RWPE2 (cell line): ENCODE data around the gene NECAB2.

ENCODE experiments used
- ATAC-seq: fragments of 200-7000 bp; cut with Tn5 transposase; 3 replicates; pipeline ENCODE4 v1.9.1; 2021; ENCODE audit warnings: low read depth
- DNase-seq: peaks from one replicate; pipeline ENCODE4 v3.0.0-alpha.2; 2020; ENCODE audit warnings: low spot score
- H3K27ac ChIP-seq: fragments of 450-650 bp; 2 replicates; pipeline ENCODE4 v1.5.1; 2017; ENCODE audit warnings: mild to moderate bottlenecking; ENCODE audit not compliant: poor library complexity, severe bottlenecking
- H3K27me3 ChIP-seq: fragments of 250-450 bp; sonication (Bioruptor Pico); 2 replicates; pipeline ENCODE4 v1.5.1; 2021; ENCODE audit warnings: mild to moderate bottlenecking, moderate library complexity; ENCODE audit not compliant: insufficient read depth, poor library complexity, severe bottlenecking
- H3K36me3 ChIP-seq: fragments of 250-450 bp; sonication (Bioruptor Pico); 2 replicates; pipeline ENCODE4 v1.5.1; 2020; ENCODE audit warnings: low read depth, mild to moderate bottlenecking, moderate library complexity
- H3K4me1 ChIP-seq: fragments of 250-450 bp; sonication (Bioruptor Pico); 2 replicates; pipeline ENCODE4 v1.5.1; 2021; ENCODE audit warnings: mild to moderate bottlenecking, moderate library complexity; ENCODE audit not compliant: insufficient read depth, poor library complexity, severe bottlenecking
- H3K4me3 ChIP-seq: fragments of 250-450 bp; sonication (Bioruptor Pico); 2 replicates; pipeline ENCODE4 v1.5.1; 2021; ENCODE audit warnings: mild to moderate bottlenecking, moderate library complexity; ENCODE audit not compliant: severe bottlenecking
- H3K9me3 ChIP-seq: fragments of 250-450 bp; sonication (Bioruptor Pico); 2 replicates; pipeline ENCODE4 v1.5.1; 2021; ENCODE audit warnings: mild to moderate bottlenecking, moderate library complexity; ENCODE audit not compliant: severe bottlenecking
- TF ChIP-seq, protein P1 (sequence below): fragments of 450-650 bp; IDR thresholded peaks from one replicate; pipeline ENCODE4 v1.5.1; 2017; ENCODE audit warnings: mild to moderate bottlenecking, moderate library complexity; ENCODE audit not compliant: poor library complexity, severe bottlenecking

Gene NECAB2

DNA sequence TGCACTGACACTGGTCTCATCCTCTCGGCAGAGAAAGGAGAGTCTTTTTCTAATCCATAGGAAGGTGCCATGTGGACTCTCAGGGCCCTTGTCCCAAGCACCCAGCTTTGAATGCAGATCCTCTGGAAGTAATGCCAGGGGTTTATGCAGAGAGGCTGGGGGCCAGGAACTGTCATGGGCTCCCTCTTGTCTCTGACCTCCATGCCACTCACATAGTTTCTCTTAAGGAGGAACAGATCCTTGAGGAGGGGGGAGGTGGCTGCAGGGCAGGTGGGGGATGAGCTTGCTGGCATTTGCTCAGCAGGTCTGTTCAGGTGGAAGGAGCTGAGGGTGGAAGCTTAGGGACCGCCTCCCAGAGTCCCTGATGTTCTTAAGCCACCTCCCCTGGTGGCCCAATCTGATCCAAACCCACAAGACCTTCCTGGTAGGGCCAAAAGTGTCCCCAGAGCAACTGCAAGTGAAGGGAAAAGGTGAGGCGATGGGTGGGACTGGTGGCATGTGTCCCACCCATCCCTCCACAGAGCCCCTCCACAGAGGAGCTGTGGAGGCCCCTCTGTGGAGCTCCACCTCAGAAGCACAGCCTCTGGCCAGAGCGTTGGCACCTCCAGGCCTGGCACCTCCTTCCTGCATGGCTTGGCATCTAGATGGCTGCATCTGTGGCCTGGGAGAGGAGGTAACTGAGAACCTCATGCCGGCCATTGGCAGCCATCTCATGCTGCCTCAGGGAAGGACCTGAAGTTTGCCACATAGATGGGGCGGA lies 9.2 kb downstream of the NECAB2 start:
- H3K4me1 ChIP-seq = no peaks in the 10 kb centered on the region
- DNase-seq (no peak), ATAC-seq (no peak)
- H3K4me3 ChIP-seq = no peak overlapping the region
- no peaks in the 10 kb centered on the region for H3K27me3 ChIP-seq
- H3K9me3 ChIP-seq = no peaks in the 10 kb centered on the region
- H3K27ac ChIP-seq = no peak overlapping the region
- no peaks in the 10 kb centered on the region for H3K36me3 ChIP-seq
- TF ChIP-seq, protein P1, sequence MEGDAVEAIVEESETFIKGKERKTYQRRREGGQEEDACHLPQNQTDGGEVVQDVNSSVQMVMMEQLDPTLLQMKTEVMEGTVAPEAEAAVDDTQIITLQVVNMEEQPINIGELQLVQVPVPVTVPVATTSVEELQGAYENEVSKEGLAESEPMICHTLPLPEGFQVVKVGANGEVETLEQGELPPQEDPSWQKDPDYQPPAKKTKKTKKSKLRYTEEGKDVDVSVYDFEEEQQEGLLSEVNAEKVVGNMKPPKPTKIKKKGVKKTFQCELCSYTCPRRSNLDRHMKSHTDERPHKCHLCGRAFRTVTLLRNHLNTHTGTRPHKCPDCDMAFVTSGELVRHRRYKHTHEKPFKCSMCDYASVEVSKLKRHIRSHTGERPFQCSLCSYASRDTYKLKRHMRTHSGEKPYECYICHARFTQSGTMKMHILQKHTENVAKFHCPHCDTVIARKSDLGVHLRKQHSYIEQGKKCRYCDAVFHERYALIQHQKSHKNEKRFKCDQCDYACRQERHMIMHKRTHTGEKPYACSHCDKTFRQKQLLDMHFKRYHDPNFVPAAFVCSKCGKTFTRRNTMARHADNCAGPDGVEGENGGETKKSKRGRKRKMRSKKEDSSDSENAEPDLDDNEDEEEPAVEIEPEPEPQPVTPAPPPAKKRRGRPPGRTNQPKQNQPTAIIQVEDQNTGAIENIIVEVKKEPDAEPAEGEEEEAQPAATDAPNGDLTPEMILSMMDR = no peak

DNA sequence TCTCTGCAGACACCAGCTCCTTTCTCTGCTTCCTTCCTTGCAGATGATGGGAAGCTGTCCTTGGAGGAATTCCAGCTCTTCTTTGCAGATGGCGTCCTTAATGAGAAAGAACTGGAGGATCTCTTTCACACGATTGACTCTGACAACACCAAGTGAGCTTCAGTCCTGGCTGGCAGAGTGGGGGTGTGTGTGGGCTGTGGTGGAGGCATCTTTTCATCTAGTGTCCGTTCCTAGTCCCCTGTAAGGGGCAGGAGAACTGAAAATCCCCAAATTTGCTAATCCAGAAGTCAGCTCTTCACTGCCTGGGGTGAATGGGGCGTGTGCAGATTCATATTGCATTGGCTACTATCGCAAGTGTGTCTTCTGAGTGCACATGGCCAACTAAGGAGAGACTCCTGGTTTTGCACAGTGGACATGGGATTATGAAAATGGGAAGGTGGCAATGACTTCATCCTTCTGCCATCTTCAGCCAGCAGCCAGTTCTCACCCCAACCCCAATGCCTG lies 10.4 kb downstream of the NECAB2 start:
- Histone ChIP-seq H3K27me3 (no peaks in the 10 kb centered on the region), H3K27ac (no peak overlapping the region), H3K4me1 (no peaks in the 10 kb centered on the region), H3K36me3 (no peaks in the 10 kb centered on the region), H3K9me3 (no peaks in the 10 kb centered on the region), H3K4me3 (no peak overlapping the region)
- DNase-seq = no peak
- no peak for ATAC-seq
- TF ChIP-seq, protein P1 = no peak

DNA sequence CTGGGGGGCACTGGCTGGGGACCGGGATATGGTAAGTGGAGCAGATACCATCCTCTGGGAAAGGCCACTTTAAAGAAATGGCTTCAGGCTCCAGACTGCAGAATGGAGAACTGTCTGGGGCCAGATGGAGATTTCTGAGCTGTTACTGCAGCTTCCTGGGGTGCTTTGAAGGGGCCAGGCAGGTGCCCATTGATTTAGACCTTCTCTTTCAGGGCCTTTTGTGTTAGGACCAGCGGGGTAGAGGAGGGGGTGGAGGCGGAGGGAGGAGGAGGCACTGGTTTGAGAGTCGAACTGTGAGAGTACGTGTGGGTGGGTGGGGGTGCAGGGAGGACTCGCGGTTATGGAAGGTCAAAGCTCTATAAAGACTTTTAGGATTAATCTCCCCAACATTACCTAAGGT lies 11.4 kb downstream of the NECAB2 start:
- H3K4me3 ChIP-seq = no peak overlapping the region

DNA sequence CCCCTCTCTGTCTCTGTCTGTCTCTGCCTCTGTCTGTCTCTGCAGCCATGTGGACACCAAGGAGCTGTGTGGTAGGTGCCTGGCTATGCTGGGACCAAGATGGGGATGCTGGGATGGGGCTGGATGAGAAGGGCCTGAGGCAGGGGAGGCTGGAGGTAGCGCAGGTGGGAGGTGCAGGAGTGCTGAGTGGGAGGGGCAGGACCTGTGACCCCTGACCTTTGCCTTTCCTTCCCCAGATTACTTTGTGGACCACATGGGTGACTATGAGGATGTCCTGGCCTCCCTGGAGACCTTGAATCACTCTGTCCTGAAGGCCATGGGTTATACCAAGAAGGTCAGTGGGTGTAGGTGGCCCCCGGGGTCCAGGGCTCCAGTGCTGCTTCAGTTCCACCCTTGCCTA lies 12.8 kb downstream of the NECAB2 start:
- TF ChIP-seq, protein P1 = no peak
- no peak for DNase-seq
- H3K36me3 ChIP-seq = no peaks in the 10 kb centered on the region
- H3K27ac ChIP-seq = no peak overlapping the region
- H3K9me3 ChIP-seq = no peaks in the 10 kb centered on the region
- no peak overlapping the region for H3K4me3 ChIP-seq
- no peak for ATAC-seq
- no peaks in the 10 kb centered on the region for H3K4me1 ChIP-seq
- H3K27me3 ChIP-seq = no peaks in the 10 kb centered on the region

More for the DNA sequence above, 11.4 kb downstream of the NECAB2 start:
- Histone ChIP-seq H3K4me1 (no peaks in the 10 kb centered on the region), H3K9me3 (no peaks in the 10 kb centered on the region), H3K36me3 (no peaks in the 10 kb centered on the region), H3K27me3 (no peaks in the 10 kb centered on the region), H3K27ac (no peak overlapping the region)
- ATAC-seq (no peak), DNase-seq (no peak)
- TF ChIP-seq, protein P1 = no peak

DNA sequence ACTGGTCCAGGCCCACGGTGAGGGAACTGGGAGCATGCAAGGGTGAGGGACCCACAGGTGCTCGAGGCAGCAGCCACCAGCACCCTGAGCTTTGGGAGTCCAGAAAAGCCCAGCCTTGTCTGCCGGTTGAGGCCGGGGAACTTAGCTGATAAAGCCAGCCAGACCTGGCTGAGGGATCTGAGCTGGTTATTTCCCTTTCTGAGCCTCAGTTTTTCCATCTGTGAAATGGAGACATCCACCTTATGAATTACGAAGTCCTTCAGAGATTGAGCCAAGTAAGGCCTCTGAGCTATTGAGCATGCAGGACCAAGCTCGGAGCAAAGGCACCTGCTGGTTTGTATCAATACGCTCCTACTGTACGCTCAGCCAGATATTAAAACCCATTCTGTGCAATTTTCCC lies 13.8 kb downstream of the NECAB2 start:
- Histone ChIP-seq H3K4me3 (no peak overlapping the region), H3K27ac (no peak overlapping the region), H3K9me3 (no peaks in the 10 kb centered on the region), H3K4me1 (no peaks in the 10 kb centered on the region), H3K27me3 (peaks cover 2% of the 10 kb centered on the region), H3K36me3 (no peaks in the 10 kb centered on the region)
- DNase-seq (no peak), ATAC-seq (no peak)
- TF ChIP-seq, protein P1 = no peak
